Mesenchymal stem cell (in vitro differentiated cells and primary cell): ENCODE data around the gene DHRS11.

Experiments
- DNase-seq: peaks from one replicate; pipeline ENCODE4 v3.0.0-alpha.2; 2013
- H2AFZ ChIP-seq: one replicate; pipeline ENCODE4 v1.6.1; 2013; ENCODE audit warnings: low read depth, mild to moderate bottlenecking, control low read depth, inconsistent platforms, low read length, moderate library complexity
- H2AK5ac ChIP-seq: 2 replicates; pipeline ENCODE4 v1.6.1; 2013; ENCODE audit warnings: low read length, moderate library complexity, mild to moderate bottlenecking, inconsistent platforms; ENCODE audit not compliant: severe bottlenecking
- H2BK120ac ChIP-seq: one replicate; pipeline ENCODE4 v1.6.1; 2013; ENCODE audit warnings: low read depth, mild to moderate bottlenecking, inconsistent platforms, low read length, moderate library complexity
- H2BK12ac ChIP-seq, 2 experiments: one replicate each; pipeline ENCODE4 v1.6.1; 2013; ENCODE audit warnings: inconsistent platforms in 2 of 2, low read length in 2 of 2, mild to moderate bottlenecking in 2 of 2, moderate library complexity in 2 of 2, control low read depth in 1 of 2
- H2BK15ac ChIP-seq: one replicate; pipeline ENCODE4 v1.6.1; 2013; ENCODE audit warnings: mild to moderate bottlenecking, low read depth, inconsistent platforms; ENCODE audit not compliant: poor library complexity, severe bottlenecking
- H2BK5ac ChIP-seq: 2 replicates; pipeline ENCODE4 v1.6.1; 2013; ENCODE audit warnings: low read depth, mild to moderate bottlenecking, low read length, control low read depth, inconsistent platforms; ENCODE audit not compliant: poor library complexity, severe bottlenecking
- H3K14ac ChIP-seq, 2 experiments: one replicate each; pipeline ENCODE4 v1.6.1; 2013; ENCODE audit warnings: inconsistent platforms in 2 of 2, low read length in 2 of 2, control low read depth in 1 of 2, mild to moderate bottlenecking in 1 of 2, moderate library complexity in 1 of 2
- H3K18ac ChIP-seq, 2 experiments: one replicate each; pipeline ENCODE4 v1.6.1; 2013; ENCODE audit warnings: inconsistent platforms in 2 of 2, low read length in 2 of 2, control low read depth in 1 of 2, low read depth in 1 of 2, mild to moderate bottlenecking in 1 of 2
- H3K23ac ChIP-seq, 2 experiments: one replicate each; pipeline ENCODE4 v1.6.1; 2013; ENCODE audit warnings: inconsistent platforms in 2 of 2, low read length in 2 of 2, mild to moderate bottlenecking in 2 of 2, moderate library complexity in 2 of 2, control low read depth in 1 of 2
- H3K27ac ChIP-seq: 2 replicates; pipeline ENCODE4 v1.5.1; 2013; ENCODE audit warnings: mild to moderate bottlenecking, moderate library complexity, low read length, control low read depth, inconsistent platforms; ENCODE audit not compliant: poor library complexity, severe bottlenecking
- H3K27me3 ChIP-seq, 2 experiments: 2 replicates each; pipeline versions ENCODE4 v1.6.1 to v1.7.0; 2013; ENCODE audit warnings: low read length in 2 of 2, mild to moderate bottlenecking in 2 of 2, moderate library complexity in 2 of 2, control low read depth in 1 of 2, inconsistent platforms in 1 of 2; ENCODE audit not compliant: control insufficient read depth in 1 of 2, insufficient read depth in 1 of 2
- H3K36me3 ChIP-seq, 2 experiments: 2 replicates each; pipeline versions ENCODE4 v1.6.1 to v1.7.0; 2013; ENCODE audit warnings: low read length in 2 of 2, control low read depth in 1 of 2, inconsistent platforms in 1 of 2, low read depth in 1 of 2, mild to moderate bottlenecking in 1 of 2; ENCODE audit not compliant: insufficient read depth in 2 of 2, control insufficient read depth in 1 of 2
- H3K4ac ChIP-seq, 2 experiments: one replicate each; pipeline ENCODE4 v1.6.1; 2013; ENCODE audit warnings: inconsistent platforms in 2 of 2, low read length in 2 of 2, mild to moderate bottlenecking in 2 of 2, moderate library complexity in 2 of 2, control low read depth in 1 of 2, low read depth in 1 of 2
- H3K4me1 ChIP-seq: 2 replicates; pipeline ENCODE4 v1.6.1; 2013; ENCODE audit warnings: low read depth, low read length, control low read depth; ENCODE audit not compliant: control insufficient read depth, insufficient read depth
- H3K4me2 ChIP-seq: 2 replicates; pipeline ENCODE4 v1.6.1; 2013; ENCODE audit warnings: low read length, mild to moderate bottlenecking, inconsistent platforms; ENCODE audit not compliant: poor library complexity, severe bottlenecking
- H3K4me3 ChIP-seq, 2 experiments: 2 replicates each; pipeline versions ENCODE4 v1.5.1 to v1.7.0; 2013; ENCODE audit warnings: low read length in 2 of 2, mild to moderate bottlenecking in 2 of 2, control low read depth in 1 of 2, low read depth in 1 of 2; ENCODE audit not compliant: insufficient read depth in 1 of 2
- H3K79me1 ChIP-seq: replicated peaks from 2 replicates; pipeline ENCODE4 v1.6.1; 2013; ENCODE audit warnings: mild to moderate bottlenecking, control low read depth, low read length, inconsistent platforms; ENCODE audit not compliant: poor library complexity, severe bottlenecking
- H3K9ac ChIP-seq: 2 replicates; pipeline ENCODE4 v1.7.0; 2013; ENCODE audit warnings: mild to moderate bottlenecking, low read length, moderate library complexity
- H3K9me3 ChIP-seq: 2 replicates; pipeline ENCODE4 v1.7.0; 2013; ENCODE audit warnings: mild to moderate bottlenecking, low read length; ENCODE audit not compliant: control insufficient read depth
- H4K8ac ChIP-seq: one replicate; pipeline ENCODE4 v1.6.1; 2013; ENCODE audit warnings: inconsistent platforms, mild to moderate bottlenecking, low read length, moderate library complexity
- H4K91ac ChIP-seq: one replicate; pipeline ENCODE4 v1.6.1; 2013; ENCODE audit warnings: mild to moderate bottlenecking, low read length, inconsistent platforms
- WGBS: methylation state at CpG from one replicate; pipeline ENCODE4 v1.1.7; 2013; ENCODE audit warnings: mixed read lengths; 5-methylcytosine and 5-hydroxymethylcytosine counted together

DHRS11 gene

DNA sequence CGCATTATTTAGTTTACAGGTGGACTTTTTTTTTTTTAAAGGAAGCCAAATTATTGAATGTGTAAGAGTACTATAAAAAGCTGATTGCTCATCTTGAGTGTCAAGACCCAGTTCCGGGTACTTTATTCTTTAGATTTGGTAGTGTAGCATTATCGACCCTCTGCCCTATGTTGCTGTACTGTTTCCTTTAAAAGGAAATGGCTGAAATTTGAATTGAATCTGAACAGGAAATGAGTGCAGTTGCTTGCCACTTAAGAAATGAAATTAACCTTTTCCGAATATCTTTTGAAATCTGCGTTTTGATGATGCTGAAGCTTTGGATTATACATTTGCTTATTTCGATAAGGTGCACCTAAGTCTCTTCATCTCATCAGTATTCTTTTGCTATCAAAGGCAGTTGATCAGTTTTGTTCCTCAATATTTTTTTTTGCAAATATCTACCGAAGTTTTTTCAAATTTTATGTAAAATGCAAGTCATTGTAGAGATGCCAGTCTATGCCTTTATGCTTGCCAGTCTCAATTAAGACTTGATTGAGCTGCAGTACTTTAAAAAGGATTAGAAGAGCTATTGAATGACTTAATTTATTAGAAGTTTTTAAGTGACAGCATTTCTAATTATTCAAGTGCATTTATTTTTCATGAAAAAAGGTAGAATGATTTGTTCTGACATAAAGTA lies 45.1 kb upstream of the DHRS11 start:
- Histone ChIP-seq H3K9me3 (no peaks in the 10 kb centered on the region), H3K14ac (no peak overlapping the region), H3K4me3 (peak overlapping the region in 1 of 2 experiments; percentile 100), H4K91ac (no peak overlapping the region), H2BK120ac (no peak overlapping the region), H4K8ac (no peak overlapping the region), H2BK12ac (no peak overlapping the region), H3K4me2 (peak overlapping the region; percentile 61), H3K9ac (peak overlapping the region; percentile 100), H3K4me1 (peaks cover 3% of the 10 kb centered on the region), H3K18ac (no peak overlapping the region), H2BK15ac (no peak overlapping the region), H3K79me1 (peaks cover 2% of the 10 kb centered on the region), H3K4ac (no peak overlapping the region), H3K36me3 (peaks cover 3 to 29% of the 10 kb centered on the region in 2 experiments), H2AK5ac (no peak overlapping the region), H2BK5ac (no peak overlapping the region), H3K23ac (no peak overlapping the region), H3K27me3 (no peaks in the 10 kb centered on the region), H3K27ac (peak overlapping the region; percentile 94), H2AFZ (no peak overlapping the region)
- peak; percentile 11 for DNase-seq
- WGBS, result 52% methylated on average over 6 of the region's 7 CpGs

- Histone ChIP-seq H3K4ac (no peak overlapping the region), H3K36me3 (peaks cover 3 to 26% of the 10 kb centered on the region in 2 experiments), H2BK120ac (no peak overlapping the region), H2BK15ac (no peak overlapping the region), H3K27ac (no peak overlapping the region), H4K8ac (no peak overlapping the region), H3K27me3 (no peaks in the 10 kb centered on the region), H3K4me3 (peak overlapping the region in 1 of 2 experiments; percentile 100), H3K9me3 (no peaks in the 10 kb centered on the region), H2BK12ac (no peak overlapping the region), H3K79me1 (no peaks in the 10 kb centered on the region), H3K4me2 (peak overlapping the region; percentile 28), H4K91ac (no peak overlapping the region), H3K18ac (no peak overlapping the region), H3K4me1 (peaks cover 3% of the 10 kb centered on the region), H2BK5ac (no peak overlapping the region), H2AK5ac (no peak overlapping the region), H3K14ac (no peak overlapping the region), H2AFZ (no peak overlapping the region), H3K23ac (no peak overlapping the region), H3K9ac (peak overlapping the region; percentile 100)
- DNase-seq, result no peak
Measured at GRCh38 chr17:36547776-36548175, 43.9 kb upstream of the DHRS11 start.

- 98% methylated on average over 8 of the region's 8 CpGs for WGBS
- Histone ChIP-seq H3K4me3 (no peak overlapping the region), H3K27ac (no peak overlapping the region), H2BK12ac (no peak overlapping the region), H2BK5ac (no peak overlapping the region), H2BK120ac (no peak overlapping the region), H3K4ac (no peak overlapping the region), H3K36me3 (peaks cover 3 to 47% of the 10 kb centered on the region in 2 experiments), H3K9me3 (no peaks in the 10 kb centered on the region), H3K14ac (no peak overlapping the region), H4K8ac (no peak overlapping the region), H3K27me3 (no peaks in the 10 kb centered on the region), H3K18ac (no peak overlapping the region), H3K4me2 (no peak overlapping the region), H3K23ac (no peak overlapping the region), H3K4me1 (peaks cover 6% of the 10 kb centered on the region), H2BK15ac (no peak overlapping the region), H3K9ac (peak overlapping the region; percentile 37), H4K91ac (no peak overlapping the region), H2AK5ac (no peak overlapping the region), H3K79me1 (no peaks in the 10 kb centered on the region), H2AFZ (no peak overlapping the region)
- DNase-seq, result no peak
Measured at GRCh38 chr17:36550491-36551417, 40.9 kb upstream of the DHRS11 start.

DNA sequence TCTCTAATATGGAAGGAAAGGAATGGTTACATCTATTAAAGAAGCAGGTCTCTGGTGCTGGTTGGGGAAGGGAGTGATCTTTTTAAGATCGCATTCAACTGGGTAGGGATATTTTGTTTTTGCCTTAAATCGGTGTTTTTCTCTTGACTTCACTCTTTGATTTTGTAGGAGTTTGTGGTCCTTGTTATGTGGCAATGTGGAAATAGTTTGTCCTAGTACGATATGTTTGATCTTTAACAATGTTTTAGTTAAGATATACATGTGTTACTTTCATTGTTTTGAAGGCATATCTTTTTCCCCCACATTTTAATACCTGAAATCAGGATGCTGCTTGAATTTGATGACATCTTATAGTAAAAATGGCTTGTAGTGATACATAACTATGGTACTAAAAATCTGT lies 38.2 kb upstream of the DHRS11 start:
- H4K91ac ChIP-seq, result no peak overlapping the region
- H3K27me3 ChIP-seq, result no peaks in the 10 kb centered on the region
- WGBS, result 99% methylated on average over 2 of the region's 3 CpGs
- H2AFZ ChIP-seq, result no peak overlapping the region
- no peak overlapping the region for H3K23ac ChIP-seq
- peaks cover 4% of the 10 kb centered on the region for H3K79me1 ChIP-seq
- no peak overlapping the region for H3K4me3 ChIP-seq
- peaks cover 6% of the 10 kb centered on the region for H3K4me1 ChIP-seq
- H2AK5ac ChIP-seq, result no peak overlapping the region
- H2BK12ac ChIP-seq, result no peak overlapping the region
- H3K4me2 ChIP-seq, result no peak overlapping the region
- H3K9ac ChIP-seq, result no peak overlapping the region
- H2BK15ac ChIP-seq, result no peak overlapping the region
- H2BK5ac ChIP-seq, result no peak overlapping the region
- no peak overlapping the region for H3K4ac ChIP-seq
- no peak for DNase-seq
- H4K8ac ChIP-seq, result no peak overlapping the region
- H3K18ac ChIP-seq, result no peak overlapping the region
- H3K14ac ChIP-seq, result no peak overlapping the region
- H3K27ac ChIP-seq, result no peak overlapping the region
- H3K36me3 ChIP-seq, result peaks cover 17 to 64% of the 10 kb centered on the region in 2 experiments
- H2BK120ac ChIP-seq, result no peak overlapping the region
- no peaks in the 10 kb centered on the region for H3K9me3 ChIP-seq
